Sigmoid colon (tissue), 7 donors: ENCODE results near the gene SPINT1. TPM values are rescaled to one million over a fixed set of nuclear protein-coding genes. Genes with fewer than 3 reads are reported as not detected.

Experiments
- DNase-seq: peaks from one replicate; pipeline ENCODE4 v3.0.0-alpha.2; 2019
- H3K27ac ChIP-seq, 4 donors: fragments of 200-600 bp; sonication (generic); one replicate each; pipeline ENCODE4 v1.5.1; 2016 to 2019; ENCODE audit warnings: mild to moderate bottlenecking in 1 of 4
- H3K27me3 ChIP-seq, 3 donors: fragments of 200-600 bp; sonication (generic); one replicate each; pipeline ENCODE4 v1.5.1; 2019; ENCODE audit warnings: mild to moderate bottlenecking in 1 of 3
- H3K36me3 ChIP-seq, 4 donors: fragments of 200-600 bp; sonication (generic); one replicate each; pipeline ENCODE4 v1.5.1; 2016 to 2019
- H3K4me1 ChIP-seq, 4 donors: fragments of 200-600 bp; sonication (generic); one replicate each; pipeline ENCODE4 v1.5.1; 2017 to 2019
- H3K4me3 ChIP-seq, 4 donors: fragments of 200-600 bp; sonication (generic); one replicate each; pipeline ENCODE4 v1.5.1; 2017 to 2019; ENCODE audit warnings: mild to moderate bottlenecking in 2 of 4, moderate library complexity in 1 of 4
- H3K9me3 ChIP-seq, 4 donors: fragments of 200-600 bp in 3 of 4; sonication (generic) in 3 of 4; one replicate each; pipeline versions ENCODE4 v1.5.1 to v1.6.1; 2013 to 2019
- CTCF ChIP-seq, 4 experiments: fragments of 450-650 bp in 3 of 4; fragments of 200-600 bp in 1 of 4; IDR thresholded peaks; one replicate each; pipeline ENCODE4 v1.5.1; 2016 to 2019; ENCODE audit warnings: antibody characterized with exemption in 4 of 4, mild to moderate bottlenecking in 3 of 4, moderate library complexity in 2 of 4
- EP300 ChIP-seq, 4 donors: sonication (generic); formaldehyde crosslinking; IDR thresholded peaks; one replicate each; pipeline ENCODE4 v1.6.1; 2017; ENCODE audit warnings: antibody characterized with exemption in 4 of 4
- POLR2A ChIP-seq, 2 donors: fragments of 450-650 bp; IDR thresholded peaks; one replicate each; pipeline ENCODE4 v1.6.1; 2016; ENCODE audit warnings: antibody characterized with exemption in 2 of 2, mild to moderate bottlenecking in 2 of 2, moderate library complexity in 2 of 2
- POLR2AphosphoS5 ChIP-seq, 4 donors: sonication (generic); formaldehyde crosslinking; IDR thresholded peaks; one replicate each; pipeline ENCODE4 v1.6.1; 2017; ENCODE audit warnings: antibody characterized with exemption in 4 of 4
- WGBS, 2 donors: extraction: QIAGEN DNeasy Blood & Tissue Kit; methylation state at CpG; one replicate each; pipeline ENCODE4 v1.1.7; 2013; 5-methylcytosine and 5-hydroxymethylcytosine counted together
- intact Hi-C: fragments of 100-400 bp; cut with DNase I; formaldehyde crosslinking; loops from one replicate; pipeline ENCODE4 v1.15.1; 2023
- polyA plus RNA-seq, 3 donors: library from polyadenylated mRNA; stranded (reverse); fragments of 200-250 nt; gene quantifications; one replicate each; pipeline ENCODE4 v1.2.3, GENCODE V29; 2013
- total RNA-seq, 4 donors: library from RNA; depleted of rRNA; stranded (reverse); fragments of >200 nt; gene quantifications; one replicate each; pipeline ENCODE4 v1.1.0, GENCODE V29; 2016
- donor health status: healthy with polysubstance abuse.
- donor health status: Bipolar disorder and iron deficiency.
- donor health status: healthy.

The SPINT1 gene
- total RNA-seq (1 to 10 TPM; 1.1 to 3.8 (median 1.9) TPM), polyA plus RNA-seq (100 to 1,000 TPM in 1 of 3 donors, 10 to 100 TPM in 2; 52.5 to 146 (median 56.5) TPM)

- H3K27me3 ChIP-seq: peaks cover 22 to 58% (median 35%) of the 10 kb centered on the region in 3 donors
- WGBS, 2 donors: 1% methylated on average over 89 of the region's 89 CpGs
Observed at GRCh38 chr15:40843885-40844695, at the start of gene SPINT1. TSS of gene SPINT1 (plus strand) at chr15:40844048. CDS start at chr15:40844555, 507 bp downstream.

GRCh38 chr15:40796041-40796440 lies 47.8 kb upstream of the SPINT1 start:
- no peak for DNase-seq
- Histone ChIP-seq H3K4me1 (peaks cover 0 to 4% (median 0%) of the 10 kb centered on the region in 4 donors), H3K27me3 (no peaks in the 10 kb centered on the region), H3K27ac (no peak overlapping the region), H3K36me3 (peaks cover 0 to 21% (median 1%) of the 10 kb centered on the region in 4 donors), H3K9me3 (no peaks in the 10 kb centered on the region), H3K4me3 (no peak overlapping the region)
- TF ChIP-seq POLR2AphosphoS5 (IDR thresholded peaks at IDR 0.05) (no peak), POLR2A (IDR thresholded peaks at IDR 0.05) (no peak), EP300 (IDR thresholded peaks at IDR 0.05) (no peak), CTCF (IDR thresholded peaks at IDR 0.05) (no peak)
- intact Hi-C loops: no loop called here
- WGBS, 2 donors: 66 to 80% methylated on average over 2 of the region's 2 CpGs

More at GRCh38 chr15:40843885-40844695, at the start of gene SPINT1:
- no peak for TF ChIP-seq CTCF (IDR thresholded peaks at IDR 0.05)
- no peak for TF ChIP-seq EP300 (IDR thresholded peaks at IDR 0.05)
- peak in 1 of 2 donors; percentile 47 for TF ChIP-seq POLR2A (IDR thresholded peaks at IDR 0.05)
- no peak for TF ChIP-seq POLR2AphosphoS5 (IDR thresholded peaks at IDR 0.05)
- H3K4me1 ChIP-seq: peaks cover 0 to 19% (median 18%) of the 10 kb centered on the region in 4 donors
- H3K36me3 ChIP-seq: no peaks in the 10 kb centered on the region
- no peaks in the 10 kb centered on the region for H3K9me3 ChIP-seq
- no peak for DNase-seq
- H3K4me3 ChIP-seq: peak within 1 kb of the TSS in 3 of 4 donors; percentile 41 to 43 (median 43)
- H3K27ac ChIP-seq: peak within 1 kb of the TSS in 2 of 4 donors; percentile 0 to 56
- intact Hi-C loops: no loop called here

DNA sequence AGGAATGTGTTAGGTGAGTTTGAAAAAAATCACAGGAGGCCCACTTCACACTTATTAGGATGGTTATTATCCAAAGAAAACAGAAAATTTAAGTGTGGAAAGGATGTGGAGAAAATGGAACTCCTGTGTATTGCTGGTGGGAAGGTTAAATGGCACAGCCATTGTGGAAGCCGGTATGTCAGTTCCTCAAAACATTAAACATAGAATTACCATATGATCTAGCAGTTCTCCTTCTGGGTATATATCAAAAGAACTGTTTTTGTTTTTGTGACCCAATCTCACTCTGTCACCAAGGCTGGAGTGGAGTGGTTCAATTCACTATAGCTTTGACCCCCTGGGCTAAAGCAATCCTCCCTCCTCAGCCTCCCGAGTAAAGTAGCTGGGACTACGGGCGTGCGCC lies 47.3 kb upstream of the SPINT1 start:
- TF ChIP-seq POLR2AphosphoS5 (IDR thresholded peaks at IDR 0.05) (no peak), POLR2A (IDR thresholded peaks at IDR 0.05) (no peak), CTCF (IDR thresholded peaks at IDR 0.05) (no peak), EP300 (IDR thresholded peaks at IDR 0.05) (no peak)
- no peak overlapping the region for H3K27ac ChIP-seq
- peaks cover 0 to 4% (median 0%) of the 10 kb centered on the region in 4 donors for H3K4me1 ChIP-seq
- no peaks in the 10 kb centered on the region for H3K27me3 ChIP-seq
- peaks cover 0 to 16% (median 1%) of the 10 kb centered on the region in 4 donors for H3K36me3 ChIP-seq
- H3K9me3 ChIP-seq: no peaks in the 10 kb centered on the region
- DNase-seq: no peak
- intact Hi-C loops: no loop called here
- H3K4me3 ChIP-seq: no peak overlapping the region
- 91 to 95% methylated on average over 5 of the region's 5 CpGs for WGBS, 2 donors

- intact Hi-C loops: no loop called here
- 96 to 98% methylated on average over 3 of the region's 3 CpGs for WGBS, 2 donors
- no peaks in the 10 kb centered on the region for H3K9me3 ChIP-seq
- H3K36me3 ChIP-seq: peaks cover 0 to 5% (median 0%) of the 10 kb centered on the region in 4 donors
- H3K4me3 ChIP-seq: no peak overlapping the region
- H3K27ac ChIP-seq: no peak overlapping the region
- H3K27me3 ChIP-seq: no peaks in the 10 kb centered on the region
- TF ChIP-seq POLR2A (IDR thresholded peaks at IDR 0.05) (no peak), EP300 (IDR thresholded peaks at IDR 0.05) (no peak), POLR2AphosphoS5 (IDR thresholded peaks at IDR 0.05) (no peak), CTCF (IDR thresholded peaks at IDR 0.05) (no peak)
- DNase-seq: no peak
- H3K4me1 ChIP-seq: peaks cover 0 to 4% (median 0%) of the 10 kb centered on the region in 4 donors
Observed at GRCh38 chr15:40799523-40799922, 44.3 kb upstream of the SPINT1 start.
